ENCODE data around the gene RGL1.

The RGL1 gene

DNA sequence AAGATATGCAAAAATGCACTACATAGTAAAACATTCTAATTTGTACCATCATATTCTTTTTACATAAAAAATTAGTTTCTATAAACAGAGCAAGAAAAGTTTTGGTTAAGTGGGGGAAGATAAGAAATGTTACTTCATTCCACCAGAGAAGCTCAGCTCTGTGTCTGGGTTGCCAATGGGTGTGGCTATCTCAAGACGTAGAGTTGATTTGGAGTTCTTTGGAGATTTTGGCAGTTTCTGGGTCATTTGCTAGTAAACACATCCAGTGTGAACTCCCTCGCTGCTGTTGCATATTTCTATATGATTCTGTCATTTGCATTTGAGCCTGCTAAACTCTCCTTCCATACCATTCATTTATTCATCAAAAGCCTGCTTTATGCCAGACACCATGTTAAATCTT lies 7.2 kb downstream of the RGL1 start:
- H3K4me3 ChIP-seq (ENCODE audit: low read depth, low read length): no peak overlapping the region
- H3K27me3 ChIP-seq (ENCODE audit: control insufficient read depth, insufficient read depth, low read length): no peaks in the 10 kb centered on the region
- no peak overlapping the region for H3K9ac ChIP-seq (ENCODE audit: low read depth, low read length)
- H3K4me1 ChIP-seq (ENCODE audit: control insufficient read depth, insufficient read depth, low read length): peaks cover 11% of the 10 kb centered on the region
- no peaks in the 10 kb centered on the region for H3K36me3 ChIP-seq (ENCODE audit: control insufficient read depth, insufficient read depth, low read length)
- H3K9me3 ChIP-seq (ENCODE audit: control insufficient read depth, insufficient read depth, low read length): no peaks in the 10 kb centered on the region

DNA sequence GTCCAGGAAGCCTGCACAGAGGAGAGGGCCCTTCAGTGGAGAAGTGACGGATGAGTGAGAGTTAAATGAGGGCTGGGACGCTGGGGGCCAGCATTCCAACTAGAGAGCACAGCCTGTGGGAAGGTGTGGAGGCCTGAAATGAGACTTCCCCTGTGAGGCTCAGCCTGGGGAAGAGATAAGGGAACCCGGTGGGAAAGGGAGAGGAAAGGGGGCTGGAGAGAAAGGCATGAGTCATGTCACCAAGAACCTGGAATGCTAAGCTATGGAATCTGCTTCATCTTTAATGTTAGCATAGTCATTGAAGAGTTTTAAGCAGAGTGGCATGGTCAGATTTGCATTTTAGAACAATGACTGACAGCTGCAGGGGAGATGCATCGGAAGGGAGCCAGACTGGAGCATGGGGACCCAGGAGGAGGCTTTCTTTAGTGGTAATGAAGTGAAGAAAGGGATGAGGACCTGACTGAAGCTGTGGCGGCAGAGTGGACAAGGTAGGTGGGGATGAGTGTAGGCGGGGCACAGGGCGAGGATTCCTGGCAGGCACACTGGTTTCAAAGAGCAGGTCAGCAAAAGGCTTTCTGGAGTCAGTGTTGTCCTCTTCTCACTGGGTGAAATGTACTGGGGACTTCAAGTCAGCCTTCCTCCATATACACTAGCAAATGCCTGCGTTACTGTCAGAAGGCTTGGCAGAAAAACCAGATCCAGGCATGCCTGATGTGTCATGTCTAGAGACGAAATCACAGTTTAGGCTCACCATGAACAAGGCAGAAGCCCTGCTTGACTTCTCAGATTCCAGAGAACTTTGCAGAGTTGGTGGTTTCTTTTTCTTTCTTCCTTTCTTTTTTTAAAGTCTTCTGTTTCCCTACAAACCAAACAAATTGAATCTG lies 8.0 kb downstream of the RGL1 start:
- Histone ChIP-seq H3K36me3 (ENCODE audit: control insufficient read depth, insufficient read depth, low read length) (no peaks in the 10 kb centered on the region), H3K27me3 (ENCODE audit: control insufficient read depth, insufficient read depth, low read length) (no peaks in the 10 kb centered on the region), H3K4me3 (ENCODE audit: low read depth, low read length) (no peak overlapping the region), H3K9ac (ENCODE audit: low read depth, low read length) (no peak overlapping the region), H3K9me3 (ENCODE audit: control insufficient read depth, insufficient read depth, low read length) (no peaks in the 10 kb centered on the region), H3K4me1 (ENCODE audit: control insufficient read depth, insufficient read depth, low read length) (peaks cover 11% of the 10 kb centered on the region)

- H3K9me3 ChIP-seq (ENCODE audit: control insufficient read depth, insufficient read depth, low read length): no peaks in the 10 kb centered on the region
- H3K27me3 ChIP-seq (ENCODE audit: control insufficient read depth, insufficient read depth, low read length): no peaks in the 10 kb centered on the region
- H3K36me3 ChIP-seq (ENCODE audit: control insufficient read depth, insufficient read depth, low read length): no peaks in the 10 kb centered on the region
- no peak overlapping the region for H3K9ac ChIP-seq (ENCODE audit: low read depth, low read length)
- no peak overlapping the region for H3K4me3 ChIP-seq (ENCODE audit: low read depth, low read length)
- H3K4me1 ChIP-seq (ENCODE audit: control insufficient read depth, insufficient read depth, low read length): peaks cover 11% of the 10 kb centered on the region
These were observed 9.3 kb downstream of the RGL1 start for GRCh38 chr1:183814121-183814681.

- H3K4me1 ChIP-seq (ENCODE audit: control insufficient read depth, insufficient read depth, low read length): peaks cover 11% of the 10 kb centered on the region
- no peaks in the 10 kb centered on the region for H3K9me3 ChIP-seq (ENCODE audit: control insufficient read depth, insufficient read depth, low read length)
- no peaks in the 10 kb centered on the region for H3K27me3 ChIP-seq (ENCODE audit: control insufficient read depth, insufficient read depth, low read length)
- H3K36me3 ChIP-seq (ENCODE audit: control insufficient read depth, insufficient read depth, low read length): no peaks in the 10 kb centered on the region
- H3K4me3 ChIP-seq (ENCODE audit: low read depth, low read length): no peak overlapping the region
- H3K9ac ChIP-seq (ENCODE audit: low read depth, low read length): no peak overlapping the region
These were observed 11.2 kb downstream of the RGL1 start for GRCh38 chr1:183816110-183816509.

DNA sequence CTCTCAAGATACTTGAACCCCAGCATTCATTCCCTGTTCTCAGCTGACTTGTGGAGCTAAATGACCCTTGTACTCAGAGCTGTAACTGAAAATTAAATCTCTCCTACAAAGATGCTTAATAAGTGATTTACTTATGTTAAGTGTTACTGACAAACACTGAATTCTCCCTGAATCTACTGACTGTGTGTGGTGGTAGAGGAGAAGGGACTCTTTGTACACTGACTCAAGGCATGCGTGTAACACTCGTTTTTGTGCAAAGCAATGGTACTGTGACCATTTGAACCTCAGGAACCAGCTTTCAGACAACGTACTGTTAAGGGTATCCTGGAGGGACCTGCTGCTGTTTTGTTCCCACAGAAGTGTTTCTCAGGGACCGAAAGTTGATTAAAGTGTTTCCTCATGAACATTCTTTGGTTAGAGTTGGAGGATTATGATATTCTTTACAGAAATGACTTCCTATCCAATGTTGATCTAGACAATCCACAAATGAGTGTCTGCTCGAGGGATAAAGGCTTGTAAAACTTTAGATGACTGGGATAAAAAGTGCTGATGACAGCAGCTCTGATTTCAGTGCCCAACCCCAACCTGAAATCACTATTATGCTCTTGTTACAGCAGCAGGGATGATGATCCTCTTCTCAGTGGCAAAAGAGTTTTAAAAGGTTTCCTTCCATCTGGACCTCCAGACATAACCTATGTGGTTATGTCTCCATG lies 12.8 kb downstream of the RGL1 start:
- Histone ChIP-seq H3K27me3 (ENCODE audit: control insufficient read depth, insufficient read depth, low read length) (no peaks in the 10 kb centered on the region), H3K4me3 (ENCODE audit: low read depth, low read length) (no peak overlapping the region), H3K9me3 (ENCODE audit: control insufficient read depth, insufficient read depth, low read length) (no peaks in the 10 kb centered on the region), H3K9ac (ENCODE audit: low read depth, low read length) (no peak overlapping the region), H3K4me1 (ENCODE audit: control insufficient read depth, insufficient read depth, low read length) (peaks cover 6% of the 10 kb centered on the region), H3K36me3 (ENCODE audit: control insufficient read depth, insufficient read depth, low read length) (no peaks in the 10 kb centered on the region)

DNA sequence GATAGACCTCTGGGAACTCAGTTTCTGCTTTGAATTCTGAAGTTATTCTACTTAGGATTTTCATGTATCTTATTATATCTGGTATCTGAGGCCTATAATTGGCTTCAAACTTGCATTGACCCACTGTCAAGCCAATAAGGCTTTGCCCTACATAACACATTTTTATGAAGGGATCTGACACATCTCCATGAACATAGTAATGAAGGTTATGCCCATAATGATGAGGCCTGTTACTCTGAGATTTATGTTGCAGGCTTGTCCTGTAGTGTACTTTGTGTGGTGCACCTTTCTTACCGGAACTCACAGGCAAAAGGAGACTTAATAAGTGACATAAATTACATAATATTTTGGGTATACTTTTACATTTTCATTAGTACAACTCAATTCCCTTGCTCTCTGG lies 14.1 kb downstream of the RGL1 start:
- Histone ChIP-seq H3K9ac (ENCODE audit: low read depth, low read length) (no peak overlapping the region), H3K36me3 (ENCODE audit: control insufficient read depth, insufficient read depth, low read length) (no peaks in the 10 kb centered on the region), H3K4me1 (ENCODE audit: control insufficient read depth, insufficient read depth, low read length) (no peaks in the 10 kb centered on the region), H3K27me3 (ENCODE audit: control insufficient read depth, insufficient read depth, low read length) (no peaks in the 10 kb centered on the region), H3K9me3 (ENCODE audit: control insufficient read depth, insufficient read depth, low read length) (no peaks in the 10 kb centered on the region), H3K4me3 (ENCODE audit: low read depth, low read length) (no peak overlapping the region)

DNA sequence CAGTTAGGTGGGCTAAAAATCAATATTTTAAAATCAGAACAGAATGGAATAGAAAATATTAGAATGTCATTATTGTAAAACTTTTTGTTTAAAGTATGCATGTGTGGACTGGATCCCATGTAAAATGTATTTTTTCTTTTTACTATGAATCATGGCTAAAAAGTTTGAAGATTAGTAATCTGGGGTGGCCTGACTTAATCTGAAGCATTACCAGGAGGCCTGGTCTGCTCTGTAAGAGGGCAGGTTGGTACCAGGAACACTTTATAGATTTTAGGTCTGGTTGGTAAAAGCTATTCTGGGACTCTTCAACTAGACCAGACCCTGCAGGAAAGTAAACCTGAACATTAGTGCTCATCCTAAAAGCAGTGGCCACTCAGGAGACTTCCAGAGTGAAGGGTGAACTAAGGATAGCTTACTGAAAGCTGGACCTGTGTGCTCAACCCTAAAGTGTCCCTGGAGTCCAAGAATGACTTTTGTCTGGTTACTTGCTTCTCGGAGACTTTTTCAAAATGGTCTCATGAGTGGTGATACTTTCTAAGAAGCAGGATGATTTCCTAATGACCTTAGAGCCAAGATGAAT lies 16.5 kb downstream of the RGL1 start:
- no peaks in the 10 kb centered on the region for H3K27me3 ChIP-seq (ENCODE audit: control insufficient read depth, insufficient read depth, low read length)
- no peaks in the 10 kb centered on the region for H3K36me3 ChIP-seq (ENCODE audit: control insufficient read depth, insufficient read depth, low read length)
- no peaks in the 10 kb centered on the region for H3K4me1 ChIP-seq (ENCODE audit: control insufficient read depth, insufficient read depth, low read length)
- no peaks in the 10 kb centered on the region for H3K9me3 ChIP-seq (ENCODE audit: control insufficient read depth, insufficient read depth, low read length)
- H3K4me3 ChIP-seq (ENCODE audit: low read depth, low read length): no peak overlapping the region
- H3K9ac ChIP-seq (ENCODE audit: low read depth, low read length): no peak overlapping the region

DNA sequence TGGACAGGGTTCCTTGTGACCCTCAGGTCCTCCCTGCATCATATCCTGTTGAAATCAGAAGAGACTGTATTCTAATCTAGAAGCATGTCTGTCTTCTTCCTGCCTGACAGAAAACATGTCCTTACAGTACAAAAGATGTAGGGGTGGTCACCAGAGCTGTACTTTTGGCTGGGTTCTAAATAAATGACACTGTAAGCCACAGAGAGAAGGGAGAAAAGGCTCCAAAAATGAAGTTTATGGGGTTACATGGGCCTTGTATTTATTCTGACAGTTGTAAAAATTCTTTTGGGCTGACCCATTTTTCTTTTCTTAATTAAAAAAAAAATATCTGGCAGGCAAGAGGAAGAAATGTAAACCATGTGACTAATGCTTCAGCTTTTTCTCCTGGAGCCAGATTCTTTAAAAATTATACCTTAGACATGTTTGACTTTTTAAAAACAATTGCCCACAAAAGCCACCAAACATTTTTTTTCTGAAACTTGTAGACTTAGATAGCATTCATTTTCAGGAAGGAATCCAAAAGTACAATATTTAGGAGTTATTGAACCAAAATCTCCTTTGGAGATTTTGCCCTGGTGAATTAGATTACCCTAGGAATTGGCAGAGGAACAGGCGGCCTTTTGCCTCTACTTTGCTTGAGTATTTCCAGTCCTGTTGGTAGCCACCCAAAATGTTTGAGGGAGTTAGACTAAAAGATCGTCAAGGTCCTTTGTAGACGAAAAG lies 17.1 kb downstream of the RGL1 start:
- no peak overlapping the region for H3K9ac ChIP-seq (ENCODE audit: low read depth, low read length)
- no peaks in the 10 kb centered on the region for H3K9me3 ChIP-seq (ENCODE audit: control insufficient read depth, insufficient read depth, low read length)
- no peak overlapping the region for H3K4me3 ChIP-seq (ENCODE audit: low read depth, low read length)
- no peaks in the 10 kb centered on the region for H3K4me1 ChIP-seq (ENCODE audit: control insufficient read depth, insufficient read depth, low read length)
- H3K27me3 ChIP-seq (ENCODE audit: control insufficient read depth, insufficient read depth, low read length): no peaks in the 10 kb centered on the region
- H3K36me3 ChIP-seq (ENCODE audit: control insufficient read depth, insufficient read depth, low read length): no peaks in the 10 kb centered on the region

- H3K9me3 ChIP-seq (ENCODE audit: control insufficient read depth, insufficient read depth, low read length): no peaks in the 10 kb centered on the region
- H3K9ac ChIP-seq (ENCODE audit: low read depth, low read length): no peak overlapping the region
- H3K4me3 ChIP-seq (ENCODE audit: low read depth, low read length): no peak overlapping the region
- no peaks in the 10 kb centered on the region for H3K4me1 ChIP-seq (ENCODE audit: control insufficient read depth, insufficient read depth, low read length)
- no peaks in the 10 kb centered on the region for H3K36me3 ChIP-seq (ENCODE audit: control insufficient read depth, insufficient read depth, low read length)
- no peaks in the 10 kb centered on the region for H3K27me3 ChIP-seq (ENCODE audit: control insufficient read depth, insufficient read depth, low read length)
These were observed 19.4 kb downstream of the RGL1 start for GRCh38 chr1:183824291-183824690.

DNA sequence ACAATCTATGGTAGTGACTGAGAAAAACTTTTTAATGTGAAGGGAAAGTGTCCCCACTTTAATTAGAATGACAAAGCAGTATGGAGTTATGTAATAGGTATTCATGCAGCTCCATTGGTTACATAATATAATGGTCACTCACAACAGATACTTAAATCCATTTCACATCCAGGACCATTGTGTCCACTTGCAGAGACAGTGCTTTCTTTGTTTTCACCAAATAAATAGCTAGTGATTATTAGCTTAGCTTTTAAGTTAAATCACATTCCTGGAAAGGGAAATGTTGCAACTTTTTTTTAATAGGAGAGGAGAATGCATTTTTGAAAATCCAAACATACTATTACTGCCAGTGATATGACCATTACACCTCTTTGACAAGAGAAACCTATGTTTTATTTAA lies 22.9 kb downstream of the RGL1 start:
- no peaks in the 10 kb centered on the region for H3K27me3 ChIP-seq (ENCODE audit: control insufficient read depth, insufficient read depth, low read length)

GRCh38 chr1:183830389-183830788 lies 25.5 kb downstream of the RGL1 start:
- H3K36me3 ChIP-seq (ENCODE audit: control insufficient read depth, insufficient read depth, low read length): no peaks in the 10 kb centered on the region
- no peaks in the 10 kb centered on the region for H3K9me3 ChIP-seq (ENCODE audit: control insufficient read depth, insufficient read depth, low read length)
- no peaks in the 10 kb centered on the region for H3K27me3 ChIP-seq (ENCODE audit: control insufficient read depth, insufficient read depth, low read length)
- no peak overlapping the region for H3K9ac ChIP-seq (ENCODE audit: low read depth, low read length)
- no peak overlapping the region for H3K4me3 ChIP-seq (ENCODE audit: low read depth, low read length)
- H3K4me1 ChIP-seq (ENCODE audit: control insufficient read depth, insufficient read depth, low read length): no peaks in the 10 kb centered on the region

More for the DNA sequence above, 22.9 kb downstream of the RGL1 start:
- no peak overlapping the region for H3K4me3 ChIP-seq (ENCODE audit: low read depth, low read length)
- no peaks in the 10 kb centered on the region for H3K36me3 ChIP-seq (ENCODE audit: control insufficient read depth, insufficient read depth, low read length)
- H3K9ac ChIP-seq (ENCODE audit: low read depth, low read length): no peak overlapping the region
- no peaks in the 10 kb centered on the region for H3K9me3 ChIP-seq (ENCODE audit: control insufficient read depth, insufficient read depth, low read length)
- no peaks in the 10 kb centered on the region for H3K4me1 ChIP-seq (ENCODE audit: control insufficient read depth, insufficient read depth, low read length)
